Dermis blood vessel endothelial cell (primary cell): ENCODE data around the gene REELD1. TPM values are rescaled to one million over a fixed set of nuclear protein-coding genes. Genes with fewer than 3 reads are reported as not detected.

Experiments used
- DNase-seq: peaks from one replicate; pipeline ENCODE4 v3.0.0; 2010
- total RNA-seq: library from RNA; depleted of rRNA; stranded (reverse); fragments of >200 nt; gene quantifications from 2 replicates; pipeline ENCODE4 v1.2.3, GENCODE V29; 2014

Gene REELD1
- total RNA-seq, 1 donor from 2014 or later = not detected

DNA sequence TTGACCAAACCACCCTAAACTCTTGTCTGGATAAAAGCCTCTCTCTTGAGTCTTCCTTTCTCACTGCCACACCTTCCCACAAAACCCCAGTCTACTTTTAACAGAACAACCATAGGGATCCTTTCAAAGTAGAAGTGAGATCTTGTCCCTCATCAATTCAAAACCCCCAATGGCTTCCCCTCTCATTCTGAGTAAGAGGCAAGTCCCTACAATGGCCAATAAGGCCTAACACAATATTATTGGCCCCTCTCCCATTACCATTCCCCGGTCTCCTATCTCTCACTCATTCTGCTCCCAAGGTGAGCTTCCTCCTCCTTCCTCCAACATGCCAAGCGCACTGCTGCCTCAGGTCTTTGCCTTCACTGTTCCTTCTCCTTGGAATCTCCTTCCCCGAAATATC is 57.1 kb downstream of the REELD1 start:
- DNase-seq = no peak

DNA sequence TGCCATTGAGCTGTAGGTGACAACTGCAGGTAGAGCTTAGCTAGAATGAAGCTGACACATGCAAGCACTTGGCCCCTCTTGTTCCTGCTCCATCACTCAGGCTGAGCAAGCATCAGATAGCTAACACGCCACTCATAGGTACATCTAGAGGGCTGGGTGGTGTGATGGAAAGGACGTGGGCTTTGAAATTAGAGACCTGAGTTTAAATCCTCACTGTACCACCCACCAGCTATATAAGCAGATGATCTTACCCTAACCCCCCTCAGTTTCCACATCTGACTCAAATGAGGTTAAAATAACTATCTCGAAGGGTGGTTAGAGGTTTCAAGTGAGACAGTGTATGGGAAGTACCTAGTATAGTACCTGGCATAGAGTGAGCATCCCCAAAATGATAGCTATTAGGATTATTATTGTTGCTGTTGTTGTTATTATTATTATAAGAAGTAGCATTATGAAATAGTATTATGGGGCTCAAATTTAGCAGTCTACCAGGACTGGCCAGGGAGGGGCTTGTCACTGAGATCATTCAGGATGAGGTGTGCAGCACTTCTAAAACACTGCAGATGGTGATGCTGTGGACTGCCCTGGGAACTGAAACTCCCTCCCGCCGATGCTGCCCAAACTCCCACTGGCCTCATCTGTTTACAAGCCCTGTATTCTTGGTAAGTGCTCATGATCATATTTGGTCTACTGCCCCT is 59.0 kb downstream of the REELD1 start:
- no peak for DNase-seq

GRCh38 chr4:146274774-146275173 is 60.4 kb downstream of the REELD1 start:
- no peak for DNase-seq

DNA sequence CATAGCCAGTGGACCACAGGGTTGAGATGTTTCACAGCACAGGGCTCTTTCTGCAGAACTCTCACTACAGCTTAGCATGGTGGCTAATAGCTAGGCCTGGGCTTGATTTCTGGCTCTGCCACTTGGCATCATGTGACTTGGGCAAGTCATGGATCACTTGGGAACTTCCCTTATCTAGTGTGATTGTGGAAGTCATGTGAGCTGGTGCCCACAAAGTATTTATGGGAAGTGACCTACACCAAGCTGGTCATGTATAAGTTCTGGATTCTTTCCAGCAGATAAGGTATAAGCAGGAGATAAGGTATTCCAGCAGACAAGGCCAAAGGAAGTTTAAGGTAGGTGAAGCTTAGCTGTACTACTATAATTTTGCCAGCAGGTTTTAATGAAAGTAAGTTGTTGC is 61.0 kb downstream of the REELD1 start:
- DNase-seq = no peak

- no peak for DNase-seq
Measured at GRCh38 chr4:146278986-146279385, 64.6 kb downstream of the REELD1 start.

Other genes starting within 250 kb of the REELD1 start
- 28.4 and 44.2 TPM in 2 replicates for gene LSM6, start 38.8 kb upstream of the REELD1 start, total RNA-seq